ENCODE data around the gene PTPRN2.

Gene PTPRN2

DNA sequence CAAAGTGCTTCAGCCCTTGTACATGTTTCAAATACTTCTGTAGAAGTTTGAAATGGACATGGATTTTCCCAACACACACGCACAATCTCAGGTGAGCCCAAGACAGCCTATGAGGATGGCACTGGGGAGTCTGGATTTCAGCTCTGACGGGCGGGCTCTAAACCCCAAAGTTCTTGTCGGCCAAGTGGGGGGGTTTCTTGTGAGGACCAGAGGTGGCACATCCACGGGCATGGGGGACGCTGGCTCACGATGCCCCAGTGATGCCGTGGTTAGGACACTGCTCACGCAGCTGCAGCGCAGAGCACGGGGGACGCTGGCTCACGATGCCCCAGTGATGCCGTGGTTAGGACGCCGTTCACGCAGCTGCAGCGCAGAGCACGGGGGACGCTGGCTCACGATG is 970.7 kb downstream of the PTPRN2 start:
- no peak for TF ChIP-seq GATA2 (IDR thresholded peaks at IDR 0.05; ENCODE audit: low read depth, low read length)
- no peak for TF ChIP-seq GATA3 (IDR thresholded peaks at IDR 0.05; ENCODE audit: low read depth, low read length)

DNA sequence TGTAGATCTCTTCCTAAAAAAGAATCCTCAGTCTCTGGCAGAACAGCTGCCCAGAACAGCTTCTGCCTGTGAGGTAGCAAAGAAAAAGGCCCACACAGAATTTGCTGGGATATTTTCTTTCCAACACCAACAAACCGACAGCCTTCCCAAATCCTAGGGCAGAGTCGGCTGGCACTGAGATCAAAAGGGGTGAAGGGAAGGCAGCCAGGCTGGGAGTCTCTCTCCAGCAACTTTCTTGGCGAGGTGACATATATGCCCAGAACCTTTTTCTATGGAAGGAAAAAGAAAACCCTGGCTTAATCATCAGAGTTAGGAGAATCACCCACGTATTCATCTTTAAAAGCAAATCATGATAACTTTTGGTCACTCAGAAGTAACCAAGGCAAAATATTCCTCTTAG is 971.2 kb downstream of the PTPRN2 start:
- TF ChIP-seq GATA2 (IDR thresholded peaks at IDR 0.05; ENCODE audit: low read depth, low read length) (no peak), GATA3 (IDR thresholded peaks at IDR 0.05; ENCODE audit: low read depth, low read length) (no peak)

DNA sequence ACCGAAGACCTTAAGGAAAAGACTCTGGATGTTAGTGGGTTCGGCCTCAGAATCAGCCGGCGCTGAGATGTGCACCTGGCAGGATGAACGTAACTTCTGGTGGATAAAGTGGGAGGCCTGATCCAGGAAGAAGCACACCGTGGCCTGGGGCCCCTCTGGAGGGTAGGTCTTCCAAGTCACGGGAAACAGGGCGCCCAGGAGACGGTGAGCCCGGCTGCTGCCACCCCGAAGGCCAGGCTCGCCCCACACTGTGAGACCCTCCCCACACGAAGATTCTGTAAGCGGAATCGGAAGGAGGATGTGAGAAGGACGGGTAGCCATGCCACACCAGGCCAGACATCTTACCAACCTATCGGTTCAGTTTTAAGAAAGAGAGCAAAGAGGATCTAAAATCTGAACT is 971.8 kb downstream of the PTPRN2 start:
- TF ChIP-seq GATA3 (IDR thresholded peaks at IDR 0.05; ENCODE audit: low read depth, low read length): no peak
- TF ChIP-seq GATA2 (IDR thresholded peaks at IDR 0.05; ENCODE audit: low read depth, low read length): no peak

DNA sequence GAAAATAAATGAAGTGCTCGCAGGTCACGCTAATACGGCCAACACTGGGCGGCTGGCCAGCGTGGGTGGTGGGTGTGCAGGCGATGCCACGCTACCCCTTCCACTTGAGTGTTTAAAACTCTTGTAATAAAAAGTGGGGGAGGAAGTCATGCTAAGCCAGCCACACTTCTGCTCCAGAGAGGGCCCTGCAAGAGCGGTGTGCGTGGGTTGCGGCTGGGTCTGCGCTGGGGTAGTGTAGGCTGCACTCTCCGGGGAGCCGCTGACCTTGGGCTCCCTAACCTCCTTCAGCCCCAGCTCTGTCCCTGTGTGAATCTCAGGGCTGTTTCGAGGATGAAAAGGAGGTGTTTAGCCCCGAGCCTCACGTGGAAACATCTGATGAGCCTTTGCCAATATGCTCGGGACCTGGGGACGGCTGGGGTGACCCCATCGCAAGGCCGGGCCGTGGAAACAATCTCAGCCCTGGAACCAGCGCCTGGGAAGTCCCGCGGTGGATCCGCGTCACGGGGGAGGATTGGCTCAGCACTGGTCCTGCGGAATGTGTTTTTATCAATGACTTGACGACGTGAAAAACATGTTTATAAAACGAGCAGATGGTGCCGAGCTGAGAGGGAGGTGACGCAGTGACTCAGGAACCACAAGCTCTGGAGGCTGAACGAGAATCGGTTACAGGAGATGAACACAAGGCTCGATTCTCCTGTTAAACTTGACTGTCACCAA is 972.4 kb downstream of the PTPRN2 start:
- TF ChIP-seq GATA2 (IDR thresholded peaks at IDR 0.05; ENCODE audit: low read depth, low read length) (no peak), GATA3 (IDR thresholded peaks at IDR 0.05; ENCODE audit: low read depth, low read length) (no peak)

DNA sequence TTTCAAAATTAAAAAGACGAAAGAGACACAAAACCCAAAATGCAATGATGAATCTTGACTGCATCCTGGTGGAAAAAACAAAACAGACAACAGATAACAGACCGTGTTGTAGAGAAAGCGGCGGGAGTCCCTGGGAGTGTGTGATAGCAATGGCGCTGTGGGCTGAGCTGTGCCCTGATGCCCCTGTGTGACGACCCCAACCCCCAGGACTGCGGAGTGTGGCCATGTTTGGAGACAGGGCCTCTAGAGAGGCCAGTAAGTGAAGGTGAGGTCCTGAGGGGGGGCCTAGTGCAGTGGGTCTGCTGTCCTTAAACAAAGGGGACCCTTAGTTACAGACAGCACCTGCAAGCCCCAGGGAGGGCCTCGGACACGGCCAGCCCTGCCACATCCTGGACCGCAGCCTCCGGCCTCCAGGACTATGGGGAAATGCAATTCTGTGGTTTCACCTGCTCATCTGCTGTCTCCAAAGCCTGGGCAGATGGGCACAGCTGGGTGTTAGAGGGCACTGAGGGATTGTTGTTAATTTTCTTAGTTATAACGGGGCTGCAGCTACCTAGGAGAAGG is 973.1 kb downstream of the PTPRN2 start:
- TF ChIP-seq GATA3 (IDR thresholded peaks at IDR 0.05; ENCODE audit: low read depth, low read length) (no peak), GATA2 (IDR thresholded peaks at IDR 0.05; ENCODE audit: low read depth, low read length) (no peak)

DNA sequence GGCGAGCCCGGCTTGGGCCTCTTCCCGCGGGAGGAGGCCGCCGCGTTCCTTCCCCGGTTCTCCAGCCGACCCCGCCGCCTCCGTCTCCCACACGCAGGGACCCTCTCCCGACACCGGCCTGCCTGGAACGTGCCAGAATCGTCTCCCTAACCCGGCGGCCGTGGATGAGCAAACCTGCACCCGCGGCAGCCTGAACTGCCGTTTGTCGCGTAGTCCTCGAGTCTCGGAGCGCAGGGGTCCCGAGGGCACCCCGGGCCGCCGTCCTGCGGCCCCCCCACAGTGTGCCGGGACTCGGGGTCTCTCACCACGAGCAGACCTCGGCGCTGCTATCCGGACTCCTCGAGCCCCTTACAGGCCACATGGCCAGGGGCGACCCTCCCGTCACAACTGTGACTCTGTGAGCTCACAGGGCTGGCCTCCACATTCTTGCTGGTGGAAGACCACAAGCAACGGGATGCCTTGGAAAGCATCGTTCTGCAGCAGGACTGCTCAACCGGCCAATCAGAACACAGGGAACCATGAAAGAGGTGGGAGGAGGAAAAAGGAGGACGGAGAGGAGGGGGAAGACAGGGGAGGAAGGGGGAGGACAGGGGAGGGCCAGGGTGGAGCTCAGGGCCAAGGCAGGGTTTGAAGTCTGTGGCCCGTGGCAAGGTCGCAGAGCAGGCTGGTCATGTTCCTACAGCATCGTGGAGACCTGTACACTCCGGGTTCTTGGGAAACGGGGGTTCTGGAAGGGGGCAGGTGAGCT is 973.9 kb downstream of the PTPRN2 start:
- no peak for TF ChIP-seq GATA2 (IDR thresholded peaks at IDR 0.05; ENCODE audit: low read depth, low read length)
- no peak for TF ChIP-seq GATA3 (IDR thresholded peaks at IDR 0.05; ENCODE audit: low read depth, low read length)

DNA sequence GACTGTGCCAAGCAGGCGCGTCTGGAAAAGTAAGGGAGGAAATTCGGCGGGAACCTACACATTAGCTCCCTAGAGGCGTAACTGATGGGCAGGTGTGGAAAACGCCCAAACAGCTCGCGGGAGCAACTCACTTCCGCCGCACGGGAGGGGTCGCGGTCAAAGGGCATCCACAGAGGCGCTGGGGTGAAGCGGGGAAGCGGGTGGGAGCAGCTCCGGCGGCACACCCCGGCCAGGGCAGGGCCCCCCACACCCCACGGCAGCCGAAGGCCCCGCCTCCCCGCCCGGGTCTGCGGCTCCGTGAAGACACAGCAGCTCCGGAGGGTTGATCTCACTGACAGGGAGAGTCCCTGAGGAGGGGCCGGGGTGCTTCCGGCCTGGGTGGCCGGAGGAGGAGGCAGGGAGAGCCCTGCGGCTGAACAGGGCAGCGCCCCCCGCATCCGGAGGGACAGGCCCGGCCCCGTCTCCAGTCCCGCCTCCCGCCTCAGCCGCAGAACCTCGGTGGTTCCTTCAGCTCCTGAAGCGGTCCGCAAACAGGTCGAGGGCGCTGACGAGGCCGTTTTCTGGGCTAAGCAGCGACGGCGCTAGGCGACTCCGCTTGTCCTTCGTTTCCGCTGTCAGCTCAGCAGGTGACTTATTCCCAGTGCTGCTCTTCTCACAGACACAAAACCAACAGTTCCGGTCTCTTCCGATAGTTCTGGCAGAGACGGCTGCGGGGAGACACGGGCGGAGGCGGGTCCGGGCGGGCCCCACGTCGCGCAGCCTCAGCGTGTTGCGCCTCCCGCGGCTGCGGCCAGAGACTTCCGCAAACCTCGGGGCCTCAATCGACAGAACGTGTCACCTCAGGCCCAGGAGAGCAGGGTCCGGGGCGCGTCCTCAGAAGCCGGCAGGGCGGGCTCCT is 974.7 kb downstream of the PTPRN2 start:
- TF ChIP-seq GATA2 (IDR thresholded peaks at IDR 0.05; ENCODE audit: low read depth, low read length) (no peak), GATA3 (IDR thresholded peaks at IDR 0.05; ENCODE audit: low read depth, low read length) (no peak)

DNA sequence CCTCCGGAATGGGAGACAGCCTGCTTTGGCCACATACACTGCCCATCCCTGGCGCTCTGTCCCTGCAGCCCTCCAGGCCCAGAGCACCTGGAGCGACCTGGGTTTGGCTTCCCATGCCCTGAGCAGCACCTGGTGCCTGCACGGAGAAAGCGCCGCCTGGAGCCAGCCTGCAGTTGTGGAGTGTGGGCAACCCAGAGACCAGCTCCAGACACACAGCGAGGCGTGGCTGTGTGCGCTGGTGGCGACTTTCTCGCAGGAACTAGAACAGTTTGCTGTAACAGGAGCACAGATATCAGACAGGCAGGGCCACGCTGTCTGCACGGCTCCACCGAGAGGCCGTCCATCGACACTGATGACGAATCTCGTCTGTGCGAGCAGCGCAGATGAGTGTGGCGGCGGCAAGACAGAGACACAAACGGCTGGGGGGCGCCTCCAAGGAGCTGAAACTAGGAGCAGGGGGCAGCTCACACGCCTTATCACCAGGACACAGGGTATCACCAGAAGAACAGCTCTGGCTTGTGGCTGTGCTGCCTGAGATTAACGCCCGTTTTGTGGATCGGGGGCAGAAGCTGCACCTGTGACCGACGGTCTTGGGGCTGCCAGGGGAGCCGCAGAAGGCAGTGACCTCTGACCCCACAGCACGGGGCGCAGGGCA is 975.5 kb downstream of the PTPRN2 start:
- TF ChIP-seq GATA2 (IDR thresholded peaks at IDR 0.05; ENCODE audit: low read depth, low read length) (no peak), GATA3 (IDR thresholded peaks at IDR 0.05; ENCODE audit: low read depth, low read length) (no peak)

DNA sequence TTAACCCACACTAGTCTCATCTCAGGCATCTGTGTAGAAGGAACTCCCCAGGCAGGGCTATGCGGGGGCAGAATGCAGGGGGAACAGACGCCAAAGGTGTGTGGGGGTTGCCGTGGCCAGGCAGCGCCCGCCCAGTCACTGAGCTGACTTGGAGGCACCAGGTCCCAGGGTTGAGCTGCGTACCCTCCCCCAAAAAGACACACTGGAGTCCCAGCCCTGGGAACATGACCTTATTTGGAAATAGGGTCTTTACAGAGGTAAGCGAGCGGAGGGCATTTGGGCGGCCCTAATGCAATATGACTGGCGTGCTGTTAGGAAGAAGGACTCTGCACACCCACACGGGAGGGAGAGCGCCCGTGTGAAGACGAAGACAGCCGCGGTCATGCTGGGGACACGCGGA is 976.3 kb downstream of the PTPRN2 start:
- no peak for TF ChIP-seq GATA2 (IDR thresholded peaks at IDR 0.05; ENCODE audit: low read depth, low read length)
- no peak for TF ChIP-seq GATA3 (IDR thresholded peaks at IDR 0.05; ENCODE audit: low read depth, low read length)

DNA sequence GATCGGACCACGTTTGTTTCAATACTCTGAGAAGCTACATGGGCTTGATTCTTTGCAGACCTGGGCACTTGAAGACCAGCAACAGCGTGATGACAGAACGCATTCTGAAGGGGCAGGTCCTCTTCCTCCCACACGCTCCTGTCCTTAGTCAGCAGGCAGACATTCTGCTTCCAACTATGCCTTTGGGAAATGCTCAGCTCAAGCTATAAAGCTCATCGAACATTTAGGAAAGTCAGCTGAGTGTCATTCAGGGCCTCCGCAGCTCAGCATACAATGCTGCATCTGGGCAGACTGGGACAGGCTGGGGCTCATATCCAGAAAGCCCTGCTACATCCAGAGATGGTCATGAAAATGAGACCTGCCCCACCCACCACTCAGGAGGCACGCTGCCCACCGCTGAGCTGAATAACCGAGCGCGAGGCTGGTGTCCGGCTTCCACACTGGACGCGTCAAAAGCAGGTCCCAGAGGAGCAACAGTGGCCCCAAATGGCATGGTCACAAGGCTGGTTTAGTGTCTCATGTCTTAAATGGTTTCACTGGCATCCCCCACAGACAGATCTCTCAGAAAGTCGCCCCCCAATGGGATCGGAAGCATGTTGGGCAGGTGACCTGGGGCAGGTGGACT is 976.8 kb downstream of the PTPRN2 start:
- TF ChIP-seq GATA3 (IDR thresholded peaks at IDR 0.05; ENCODE audit: low read depth, low read length) (no peak), GATA2 (IDR thresholded peaks at IDR 0.05; ENCODE audit: low read depth, low read length) (no peak)

DNA sequence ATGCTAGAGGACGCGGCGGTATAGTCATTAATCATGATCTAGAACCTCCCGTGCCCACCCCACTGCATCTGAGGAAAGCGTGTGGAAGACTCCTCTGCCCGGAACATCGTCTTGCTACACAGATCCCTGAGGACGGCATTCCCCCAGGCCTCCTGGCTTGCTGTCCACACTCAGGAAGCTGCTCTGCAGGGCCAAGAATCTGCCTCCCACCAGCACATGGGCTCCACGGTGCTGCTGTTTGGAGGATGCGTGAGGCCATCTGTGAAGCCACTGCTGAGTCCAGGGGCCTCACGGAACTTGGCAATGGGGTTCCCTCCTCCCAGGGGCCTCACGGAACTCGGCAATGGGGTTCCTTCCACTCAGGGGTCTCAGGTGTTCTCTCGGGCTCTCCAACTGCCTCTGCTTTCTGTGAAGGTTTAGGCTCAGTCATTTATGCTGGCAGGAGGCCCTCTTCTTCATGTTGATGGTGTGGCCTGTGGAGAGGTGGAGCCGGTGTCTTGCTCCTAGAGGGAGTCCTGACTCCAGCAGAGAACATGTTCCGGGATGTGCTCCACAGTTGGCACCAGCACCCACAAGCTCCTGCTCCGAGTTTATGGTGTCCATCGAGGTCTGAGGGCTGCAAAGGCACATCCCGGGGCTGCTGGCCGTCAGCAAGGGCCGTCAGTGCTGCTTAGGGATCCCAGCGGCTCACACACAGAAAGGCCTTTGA is 977.5 kb downstream of the PTPRN2 start:
- TF ChIP-seq GATA3 (IDR thresholded peaks at IDR 0.05; ENCODE audit: low read depth, low read length) (no peak), GATA2 (IDR thresholded peaks at IDR 0.05; ENCODE audit: low read depth, low read length) (no peak)

DNA sequence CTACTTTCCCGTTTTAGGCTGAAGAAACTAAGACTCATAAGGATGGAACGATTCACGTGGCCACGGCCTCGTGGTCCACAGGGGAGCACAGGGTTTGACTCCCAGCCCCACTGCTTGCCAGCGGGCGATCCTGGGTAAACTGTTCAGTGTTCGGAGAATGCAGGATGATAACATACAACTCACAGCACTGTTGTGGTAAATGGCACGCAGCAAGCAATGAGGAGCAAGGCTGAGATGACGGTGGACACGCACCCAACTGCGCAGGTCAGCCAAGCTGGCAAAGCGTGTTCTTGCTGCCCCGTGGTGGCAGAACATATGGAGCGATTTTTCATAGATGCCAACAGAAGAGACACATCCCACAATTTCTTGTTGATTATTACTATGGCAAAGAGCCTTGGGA is 978.1 kb downstream of the PTPRN2 start:
- TF ChIP-seq GATA3 (IDR thresholded peaks at IDR 0.05; ENCODE audit: low read depth, low read length) (no peak), GATA2 (IDR thresholded peaks at IDR 0.05; ENCODE audit: low read depth, low read length) (no peak)

All from SH-SY5Y (cell line).